NOMO-1 treated with DMSO at 0.1 percent for 48 hours (cell line): ENCODE measurements around the gene PIH1D1.
"Not testable (repeated sequence)": the region's sequence is repeated elsewhere in the genome, so short reads cannot be mapped to it uniquely, and the experiment has no call there.

ENCODE experiments used
- DNase-seq: peaks from one replicate; lab custom pipeline; 2025; ENCODE audit not compliant: unreplicated experiment; lab: John Stamatoyannopoulos, UW

Gene PIH1D1

GRCh38 chr19:49456326-49456725 lies 4.7 kb upstream of the PIH1D1 start:
- no peak for DNase-seq

GRCh38 chr19:49455773-49456172 lies 4.2 kb upstream of the PIH1D1 start:
- DNase-seq = no peak

- no peak for DNase-seq
Measured at GRCh38 chr19:49453757-49454240, 2.2 kb upstream of the PIH1D1 start.

- DNase-seq = peak; percentile 97
Measured at GRCh38 chr19:49453013-49453756, 1.6 kb upstream of the PIH1D1 start, which contains the start of gene ALDH16A1. Gene ALDH16A1 (plus strand): TSS chr19:49453225. CDS start chr19:49453332, 107 bp downstream.

- no peak for DNase-seq
Measured at GRCh38 chr19:49450405-49450804, 1.2 kb downstream of the PIH1D1 start.

GRCh38 chr19:49448432-49448786 lies 3.2 kb downstream of the PIH1D1 start:
- no peak for DNase-seq

- no peak for DNase-seq
Measured at GRCh38 chr19:49447485-49448431, 3.9 kb downstream of the PIH1D1 start.

- no peak for DNase-seq
Measured at GRCh38 chr19:49445997-49446396, 5.6 kb downstream of the PIH1D1 start.

GRCh38 chr19:49444100-49444700 lies 7.4 kb downstream of the PIH1D1 start:
- not testable (repeated sequence) for DNase-seq

GRCh38 chr19:49443366-49444099 lies 8.1 kb downstream of the PIH1D1 start:
- peak; percentile 93 for DNase-seq

- DNase-seq = peak; percentile 51
Measured at GRCh38 chr19:49442771-49443365, 8.7 kb downstream of the PIH1D1 start.

- peak; percentile 38 for DNase-seq
Measured at GRCh38 chr19:49442354-49442753, 9.3 kb downstream of the PIH1D1 start.

GRCh38 chr19:49441960-49442350 lies 9.7 kb downstream of the PIH1D1 start:
- DNase-seq = no peak

- DNase-seq = no peak
Measured at GRCh38 chr19:49441210-49441959, 10.2 kb downstream of the PIH1D1 start, which contains the start of gene SLC17A7. Gene SLC17A7 (minus strand): TSS chr19:49441527. CDS start chr19:49441379, 148 bp downstream.

GRCh38 chr19:49440439-49441209 lies 11.0 kb downstream of the PIH1D1 start:
- DNase-seq = no peak

- no peak for DNase-seq
Measured at GRCh38 chr19:49439836-49440235, 11.8 kb downstream of the PIH1D1 start.

GRCh38 chr19:49438261-49438660 lies 13.4 kb downstream of the PIH1D1 start:
- DNase-seq = no peak

- DNase-seq = no peak
Measured at GRCh38 chr19:49437231-49437630, 14.4 kb downstream of the PIH1D1 start.
